Inferior parietal cortex (tissue), 1 donor: ENCODE results near the gene VIPR2.
"Not testable (repeated sequence)": the region's sequence is repeated elsewhere in the genome, so short reads cannot be mapped to it uniquely, and the experiment has no call there.

ENCODE experiments used
- DNase-seq: peaks from one replicate; pipeline ENCODE4 v3.0.0-alpha.2; 2016; ENCODE audit errors: extremely low spot score

VIPR2 gene

GRCh38 chr7:159010411-159010810 is 134.3 kb downstream of the VIPR2 start:
- no peak for DNase-seq

- no peak for DNase-seq
Measured at GRCh38 chr7:159009951-159010350, 134.7 kb downstream of the VIPR2 start.

- no peak for DNase-seq
Measured at GRCh38 chr7:159008417-159008816, 136.2 kb downstream of the VIPR2 start.

- DNase-seq = no peak
Measured at GRCh38 chr7:159007996-159008389, 136.7 kb downstream of the VIPR2 start.

- no peak for DNase-seq
Measured at GRCh38 chr7:159007364-159007995, 137.2 kb downstream of the VIPR2 start.

- no peak for DNase-seq
Measured at GRCh38 chr7:159006610-159007130, 138.0 kb downstream of the VIPR2 start.

GRCh38 chr7:159006022-159006609 is 138.6 kb downstream of the VIPR2 start:
- not testable (repeated sequence) for DNase-seq

GRCh38 chr7:159005618-159006017 is 139.0 kb downstream of the VIPR2 start:
- DNase-seq = no peak

- DNase-seq = no peak
Measured at GRCh38 chr7:159004411-159004810, 140.3 kb downstream of the VIPR2 start.

GRCh38 chr7:159001811-159002210 is 142.9 kb downstream of the VIPR2 start:
- DNase-seq = no peak

- no peak for DNase-seq
Measured at GRCh38 chr7:159000859-159001435, 143.7 kb downstream of the VIPR2 start.

- no peak for DNase-seq
Measured at GRCh38 chr7:159000070-159000469, 144.6 kb downstream of the VIPR2 start.

- no peak for DNase-seq
Measured at GRCh38 chr7:158999496-158999895, 145.2 kb downstream of the VIPR2 start.

- not testable (repeated sequence) for DNase-seq
Measured at GRCh38 chr7:158998261-158998660, 146.4 kb downstream of the VIPR2 start.

GRCh38 chr7:158997471-158997870 is 147.2 kb downstream of the VIPR2 start:
- no peak for DNase-seq

- no peak for DNase-seq
Measured at GRCh38 chr7:158997110-158997453, 147.6 kb downstream of the VIPR2 start.

GRCh38 chr7:158996214-158997109 is 148.2 kb downstream of the VIPR2 start:
- no peak for DNase-seq

- no peak for DNase-seq
Measured at GRCh38 chr7:158995514-158995913, 149.2 kb downstream of the VIPR2 start.

- DNase-seq = no peak
Measured at GRCh38 chr7:158994687-158995086, 150.0 kb downstream of the VIPR2 start.

GRCh38 chr7:158993591-158993990 is 151.1 kb downstream of the VIPR2 start:
- DNase-seq = no peak

- DNase-seq = no peak
Measured at GRCh38 chr7:158992759-158993158, 151.9 kb downstream of the VIPR2 start.
